ENCODE data around the gene RELN. TPM values are rescaled to one million over a fixed set of nuclear protein-coding genes. Genes with fewer than 3 reads are reported as not detected.

RELN gene
- total RNA-seq, 1 experiment from 2014 or later: 0.02 TPM

GRCh38 chr7:104012835-104013234 lies 23.4 kb upstream of the RELN start:
- Histone ChIP-seq H3K18ac (ENCODE audit: insufficient read length, low read depth, low read length) (no peak overlapping the region), H3K14ac (ENCODE audit: insufficient read depth, low read length) (no peak overlapping the region), H2AFZ (ENCODE audit: low read length) (no peak overlapping the region), H2BK12ac (ENCODE audit: insufficient read length, low read depth, low read length) (no peak overlapping the region), H3K4ac (ENCODE audit: low read depth, low read length) (no peak overlapping the region), H2BK5ac (ENCODE audit: insufficient read length, low read length) (no peak overlapping the region), H3K27me3 (ENCODE audit: insufficient read depth, low read length) (no peaks in the 10 kb centered on the region), H3K79me2 (ENCODE audit: insufficient read depth, low read length) (no peaks in the 10 kb centered on the region), H3K4me1 (ENCODE audit: insufficient read depth, low read length) (no peaks in the 10 kb centered on the region), H3K23ac (ENCODE audit: insufficient read length, low read depth, low read length) (no peak overlapping the region), H3T11ph (ENCODE audit: low read length) (no peak overlapping the region), H4K8ac (replicated peaks; ENCODE audit: insufficient read length, low read depth, low read length) (no peak overlapping the region), H2BK120ac (ENCODE audit: low read depth, low read length, poor library complexity, severe bottlenecking) (no peak overlapping the region), H2BK15ac (ENCODE audit: low read depth, low read length) (no peak overlapping the region), H3K9me3 (ENCODE audit: control insufficient read depth, low read depth, low read length) (no peaks in the 10 kb centered on the region), H3K27ac (ENCODE audit: insufficient read length, low read depth, low read length) (no peak overlapping the region), H3K4me2 (ENCODE audit: insufficient read depth, insufficient read length, low read length) (no peak overlapping the region), H3K9ac (ENCODE audit: extremely low read depth, insufficient read length, low read length) (no peak overlapping the region), H4K5ac (ENCODE audit: insufficient read length, low read depth, low read length) (no peak overlapping the region), H3K56ac (ENCODE audit: insufficient read length, low read depth, low read length) (no peak overlapping the region), H4K91ac (ENCODE audit: insufficient read length, low read depth, low read length) (no peak overlapping the region), H3K23me2 (ENCODE audit: insufficient read length, low read depth, low read length, poor library complexity, severe bottlenecking) (no peaks in the 10 kb centered on the region), H2BK20ac (ENCODE audit: low read depth, low read length, poor library complexity, severe bottlenecking) (no peak overlapping the region), H2AK5ac (ENCODE audit: insufficient read length, low read length) (no peak overlapping the region), H4K20me1 (ENCODE audit: control insufficient read depth, insufficient read depth, insufficient read length) (no peaks in the 10 kb centered on the region), H3K79me1 (ENCODE audit: insufficient read depth, low read depth, low read length, poor library complexity, severe bottlenecking) (no peaks in the 10 kb centered on the region)
- Mint-ChIP-seq H3K4me3 (no peak overlapping the region), H3K36me3 (ENCODE audit: insufficient read depth in 1 of 3, low read depth in 3 of 3) (no peaks in the 10 kb centered on the region), H3K27ac (no peak overlapping the region), H3K4me1 (peaks cover 0 to 2% of the 10 kb centered on the region in 2 experiments; a peak in 1 of 4 replicates), H3K9me3 (no peaks in the 10 kb centered on the region), H3K27me3 (ENCODE audit: low read depth) (no peaks in the 10 kb centered on the region; the same call in 1 of the 2 replicates)
- no peak for TF ChIP-seq CTCF (conservative IDR thresholded peaks at IDR 0.05)
- DNase-seq: no peak
- WGBS (ENCODE audit: extremely low coverage, insufficient read length, low lambda C conversion rate): no CpG with 5 or more reads among the region's 1 CpG

All from H9 (cell line).